Right lobe of liver (tissue), 6 donors: ENCODE data around the gene CEP250. TPM values are rescaled to one million over a fixed set of nuclear protein-coding genes. Genes with fewer than 3 reads are reported as not detected.

Experiments
- ATAC-seq, 4 donors: fragments of 200-7000 bp; cut with Tn5 transposase; one replicate each; pipeline ENCODE4 v1.9.1; 2020; ENCODE audit warnings: mild to moderate bottlenecking in 4 of 4, moderate library complexity in 4 of 4
- DNase-seq, 3 donors: peaks; one replicate each; pipeline ENCODE4 v3.0.0-alpha.2; 2020
- H3K27ac ChIP-seq, 3 donors: fragments of 200-600 bp; one replicate each; pipeline ENCODE4 v1.8.0; 2022
- H3K27me3 ChIP-seq, 2 donors: fragments of 200-600 bp; one replicate each; pipeline ENCODE4 v1.8.0; 2022
- H3K36me3 ChIP-seq, 4 donors: fragments of 200-600 bp; sonication (generic) in 1 of 4; one replicate each; pipeline versions ENCODE4 v1.5.1 to v1.8.0; 2017 to 2022; ENCODE audit warnings: control low read depth in 1 of 4
- H3K4me1 ChIP-seq, 4 donors: fragments of 200-600 bp; sonication (generic) in 1 of 4; one replicate each; pipeline versions ENCODE4 v1.5.1 to v1.8.0; 2017 to 2022; ENCODE audit warnings: control low read depth in 1 of 4
- H3K4me3 ChIP-seq, 3 donors: fragments of 200-600 bp; one replicate each; pipeline ENCODE4 v1.8.0; 2022
- H3K9me3 ChIP-seq, 4 donors: fragments of 200-600 bp; sonication (generic) in 1 of 4; one replicate each; pipeline versions ENCODE4 v1.5.1 to v1.8.0; 2017 to 2022; ENCODE audit warnings: control low read depth in 1 of 4
- POLR2A ChIP-seq: fragments of 450-650 bp; IDR thresholded peaks from one replicate; pipeline ENCODE4 v1.6.1; 2017; ENCODE audit warnings: antibody characterized with exemption, mild to moderate bottlenecking
- WGBS: methylation state at CpG from one replicate; pipeline ENCODE4 v1.1.6; 2018; ENCODE audit warnings: low coverage, low lambda C conversion rate; ENCODE audit not compliant: insufficient coverage; ENCODE audit errors: missing lambda C conversion rate; 5-methylcytosine and 5-hydroxymethylcytosine counted together
- intact Hi-C, 2 donors: fragments of 100-400 bp; cut with DNase I; formaldehyde crosslinking; loops; one replicate each; pipeline versions ENCODE4 v1.11.2 to v1.14.1; 2022
- total RNA-seq, 6 experiments: library from RNA; depleted of rRNA in 2 of 6; stranded (reverse); fragments of >200 nt in 2 of 6; fragmentation: NEBNext Ultra II Directional in 3 of 6; extraction: Animal tissue kit (Norgen Biotek cat#: 25700) in 3 of 6; gene quantifications; one replicate each; pipeline versions ENCODE4 v1.1.0 to v1.2.4, GENCODE V29; 2016 to 2023
- TF ChIP-seq, protein P1 (sequence below), 4 donors: fragments of 200-600 bp in 3 of 4; fragments of 450-650 bp in 1 of 4; IDR thresholded peaks; one replicate each; pipeline versions ENCODE4 v1.5.1 to v1.8.0; 2016 to 2022; ENCODE audit warnings: antibody characterized with exemption in 4 of 4, mild to moderate bottlenecking in 2 of 4
- donor health status: DM: no; HTN: yes; CAD: no.
- donor health status: DM: no; HTN: no; CAD: no.
- donor health status: DM: no; HTN: no; CAD: no.
- donor health status: DM: no; HTN: yes; CAD: no.
- donor health status: DM: no; HTN: yes; CAD: no.

CEP250 gene
- total RNA-seq, 6 experiments from 2014 or later: 5.9 to 11.2 (median 9.0) TPM

DNA sequence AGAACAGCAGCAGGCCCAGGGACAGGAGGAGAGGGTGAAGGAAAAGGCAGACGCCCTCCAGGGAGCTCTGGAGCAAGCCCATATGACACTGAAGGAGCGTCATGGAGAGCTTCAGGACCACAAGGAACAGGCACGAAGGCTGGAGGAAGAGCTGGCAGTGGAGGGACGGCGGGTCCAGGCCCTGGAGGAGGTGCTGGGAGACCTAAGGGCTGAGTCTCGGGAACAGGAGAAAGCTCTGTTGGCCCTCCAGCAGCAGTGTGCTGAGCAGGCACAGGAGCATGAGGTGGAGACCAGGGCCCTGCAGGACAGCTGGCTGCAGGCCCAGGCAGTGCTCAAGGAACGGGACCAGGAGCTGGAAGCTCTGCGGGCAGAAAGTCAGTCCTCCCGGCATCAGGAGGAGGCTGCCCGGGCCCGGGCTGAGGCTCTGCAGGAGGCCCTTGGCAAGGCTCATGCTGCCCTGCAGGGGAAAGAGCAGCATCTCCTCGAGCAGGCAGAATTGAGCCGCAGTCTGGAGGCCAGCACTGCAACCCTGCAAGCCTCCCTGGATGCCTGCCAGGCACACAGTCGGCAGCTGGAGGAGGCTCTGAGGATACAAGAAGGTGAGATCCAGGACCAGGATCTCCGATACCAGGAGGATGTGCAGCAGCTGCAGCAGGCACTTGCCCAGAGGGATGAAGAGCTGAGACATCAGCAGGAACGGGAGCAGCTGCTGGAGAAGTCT, 48.6 kb downstream of the CEP250 start:
- H3K27ac ChIP-seq: no peak overlapping the region
- WGBS: 93% methylated on average over 3 of the region's 16 CpGs

DNA sequence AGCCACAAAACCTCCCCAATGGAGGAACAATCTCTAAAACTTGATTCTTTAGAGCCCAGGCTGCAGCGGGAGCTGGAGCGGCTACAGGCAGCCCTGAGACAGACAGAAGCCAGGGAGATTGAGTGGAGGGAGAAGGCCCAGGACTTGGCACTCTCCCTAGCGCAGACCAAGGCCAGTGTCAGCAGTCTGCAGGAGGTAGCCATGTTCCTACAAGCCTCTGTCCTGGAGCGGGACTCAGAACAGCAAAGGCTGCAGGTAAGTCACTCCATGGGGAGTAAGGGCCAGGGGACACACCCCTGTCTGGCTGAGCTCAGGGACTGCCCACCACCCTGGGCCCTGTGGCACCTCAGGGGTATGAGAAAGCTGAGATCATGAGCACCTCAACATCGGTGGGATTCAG, 49.4 kb downstream of the CEP250 start:
- intact Hi-C loops: no loop called here
- H3K36me3 ChIP-seq: peaks cover 0 to 32% (median 9%) of the 10 kb centered on the region in 4 donors

More for the DNA sequence above, 48.6 kb downstream of the CEP250 start:
- Histone ChIP-seq H3K36me3 (peaks cover 0 to 39% (median 11%) of the 10 kb centered on the region in 4 donors), H3K27me3 (no peaks in the 10 kb centered on the region), H3K4me1 (no peaks in the 10 kb centered on the region), H3K4me3 (no peak overlapping the region), H3K9me3 (no peaks in the 10 kb centered on the region)
- TF ChIP-seq, protein P1, sequence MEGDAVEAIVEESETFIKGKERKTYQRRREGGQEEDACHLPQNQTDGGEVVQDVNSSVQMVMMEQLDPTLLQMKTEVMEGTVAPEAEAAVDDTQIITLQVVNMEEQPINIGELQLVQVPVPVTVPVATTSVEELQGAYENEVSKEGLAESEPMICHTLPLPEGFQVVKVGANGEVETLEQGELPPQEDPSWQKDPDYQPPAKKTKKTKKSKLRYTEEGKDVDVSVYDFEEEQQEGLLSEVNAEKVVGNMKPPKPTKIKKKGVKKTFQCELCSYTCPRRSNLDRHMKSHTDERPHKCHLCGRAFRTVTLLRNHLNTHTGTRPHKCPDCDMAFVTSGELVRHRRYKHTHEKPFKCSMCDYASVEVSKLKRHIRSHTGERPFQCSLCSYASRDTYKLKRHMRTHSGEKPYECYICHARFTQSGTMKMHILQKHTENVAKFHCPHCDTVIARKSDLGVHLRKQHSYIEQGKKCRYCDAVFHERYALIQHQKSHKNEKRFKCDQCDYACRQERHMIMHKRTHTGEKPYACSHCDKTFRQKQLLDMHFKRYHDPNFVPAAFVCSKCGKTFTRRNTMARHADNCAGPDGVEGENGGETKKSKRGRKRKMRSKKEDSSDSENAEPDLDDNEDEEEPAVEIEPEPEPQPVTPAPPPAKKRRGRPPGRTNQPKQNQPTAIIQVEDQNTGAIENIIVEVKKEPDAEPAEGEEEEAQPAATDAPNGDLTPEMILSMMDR (IDR thresholded peaks at IDR 0.05): no peak
- TF ChIP-seq POLR2A: no peak
- intact Hi-C loops: no loop called here
- ATAC-seq: no peak
- DNase-seq: no peak

DNA sequence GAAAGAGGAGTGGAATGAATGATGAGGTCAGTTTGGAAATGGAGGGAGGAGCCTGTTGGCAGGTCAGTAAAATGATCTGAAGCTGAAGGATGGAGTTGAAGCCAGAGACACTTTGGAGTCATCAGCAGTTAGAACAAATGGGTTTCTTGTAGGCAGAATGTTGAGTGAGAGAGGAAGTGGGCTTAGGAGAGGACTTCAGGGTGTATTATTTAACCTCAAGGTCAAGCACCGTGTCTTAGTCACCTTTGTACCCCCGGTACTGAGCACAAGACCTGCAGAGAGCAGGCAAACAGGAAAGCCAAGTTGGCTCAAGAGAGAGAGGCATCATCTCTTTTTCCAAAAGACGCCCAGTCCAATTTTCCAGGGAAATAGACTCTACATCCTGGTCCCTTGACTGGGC, 50.8 kb downstream of the CEP250 start:
- Histone ChIP-seq H3K9me3 (no peaks in the 10 kb centered on the region), H3K4me1 (no peaks in the 10 kb centered on the region), H3K36me3 (peaks cover 0 to 30% (median 9%) of the 10 kb centered on the region in 4 donors), H3K4me3 (no peak overlapping the region), H3K27ac (no peak overlapping the region), H3K27me3 (no peaks in the 10 kb centered on the region)
- no peak for DNase-seq
- no peak for ATAC-seq
- TF ChIP-seq, protein P1 (IDR thresholded peaks at IDR 0.05): no peak
- no peak for TF ChIP-seq POLR2A
- intact Hi-C loops: no loop called here
- 83% methylated on average over 1 of the region's 3 CpGs for WGBS

More for the DNA sequence above, 49.4 kb downstream of the CEP250 start:
- Histone ChIP-seq H3K4me3 (no peak overlapping the region), H3K27me3 (no peaks in the 10 kb centered on the region), H3K4me1 (no peaks in the 10 kb centered on the region), H3K27ac (no peak overlapping the region), H3K9me3 (no peaks in the 10 kb centered on the region)
- no peak for DNase-seq
- WGBS: no CpG with 5 or more reads among the region's 5 CpGs
- no peak for TF ChIP-seq POLR2A
- TF ChIP-seq, protein P1 (IDR thresholded peaks at IDR 0.05): no peak
- no peak for ATAC-seq

DNA sequence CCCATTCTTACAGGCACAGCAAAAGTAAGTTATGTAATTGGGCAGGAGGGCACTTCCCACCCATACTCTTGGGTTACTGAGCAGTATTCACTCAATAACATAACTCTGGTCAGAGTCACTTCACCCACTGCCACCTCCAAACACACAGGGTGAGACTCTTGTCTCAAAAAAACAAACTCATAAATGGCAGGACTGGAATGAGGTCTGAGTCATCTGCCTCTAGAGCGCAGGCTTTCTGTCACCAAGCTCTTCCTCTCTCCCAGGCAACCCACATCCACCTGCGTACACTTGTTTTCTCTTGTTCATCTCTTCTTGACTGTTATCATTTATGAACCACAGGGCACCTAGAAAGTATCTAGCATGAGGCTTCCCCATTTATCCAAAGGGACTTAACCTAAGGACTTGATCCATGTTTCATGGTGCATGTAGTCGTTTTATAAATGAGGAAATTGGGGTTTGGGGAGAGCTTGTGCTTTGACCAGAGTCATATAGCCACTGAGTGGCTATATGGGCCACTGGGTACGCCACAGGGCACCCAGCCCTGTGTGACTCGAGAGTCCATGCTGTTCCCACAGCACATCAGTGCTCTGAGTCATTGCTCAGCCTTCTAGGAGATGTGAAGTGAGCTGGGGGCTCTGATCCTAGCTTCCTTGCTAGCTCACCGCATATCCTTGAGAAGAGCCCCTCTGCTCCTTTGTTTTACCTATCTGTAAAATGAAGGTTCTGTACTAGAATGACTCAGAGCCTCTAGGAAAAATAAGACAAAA, 51.7 kb downstream of the CEP250 start:
- ATAC-seq: no peak
- WGBS: 94% methylated on average over 5 of the region's 6 CpGs

More for the DNA sequence above, 51.7 kb downstream of the CEP250 start:
- no peak for DNase-seq
- intact Hi-C loops: no loop called here
- H3K27me3 ChIP-seq: no peaks in the 10 kb centered on the region
- peaks cover 0 to 33% (median 9%) of the 10 kb centered on the region in 4 donors for H3K36me3 ChIP-seq
- H3K4me1 ChIP-seq: no peaks in the 10 kb centered on the region
- no peak overlapping the region for H3K4me3 ChIP-seq
- H3K27ac ChIP-seq: no peak overlapping the region
- TF ChIP-seq, protein P1 (IDR thresholded peaks at IDR 0.05): no peak
- TF ChIP-seq POLR2A: no peak
- no peaks in the 10 kb centered on the region for H3K9me3 ChIP-seq
